Activated gamma-delta T cell treated with anti-CD3 and anti-CD28 coated beads, Interleukin-2, amount 50 U/mL, for 16 hours (primary cell): Measurements from ENCODE around the gene IPO8.
"Not testable (repeated sequence)": the region's sequence is repeated elsewhere in the genome, so short reads cannot be mapped to it uniquely, and the experiment has no call there.

Experiments used
- DNase-seq: peaks from one replicate; pipeline ENCODE4 v3.0.0-alpha.2; 2020; ENCODE audit warnings: low read depth

IPO8 gene

DNA sequence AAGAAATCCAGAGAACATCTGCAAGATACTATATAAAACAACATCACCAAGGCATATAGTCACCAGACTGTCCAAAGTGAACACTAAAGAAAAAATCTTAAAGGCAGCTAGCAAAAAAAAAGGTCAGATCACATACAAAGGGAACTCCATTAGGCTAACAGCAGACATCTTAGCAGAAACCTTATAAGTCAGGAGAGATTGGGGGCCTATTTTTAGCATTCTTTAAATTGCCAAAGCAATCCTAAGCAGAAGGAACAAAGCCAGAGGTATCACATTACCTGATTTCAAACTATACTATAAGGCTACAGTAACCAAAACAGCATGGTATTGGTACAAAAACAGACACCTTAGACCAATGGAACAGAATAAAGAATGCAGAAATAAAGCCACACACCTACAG, 92.5 kb downstream of the IPO8 start:
- DNase-seq: no peak

DNA sequence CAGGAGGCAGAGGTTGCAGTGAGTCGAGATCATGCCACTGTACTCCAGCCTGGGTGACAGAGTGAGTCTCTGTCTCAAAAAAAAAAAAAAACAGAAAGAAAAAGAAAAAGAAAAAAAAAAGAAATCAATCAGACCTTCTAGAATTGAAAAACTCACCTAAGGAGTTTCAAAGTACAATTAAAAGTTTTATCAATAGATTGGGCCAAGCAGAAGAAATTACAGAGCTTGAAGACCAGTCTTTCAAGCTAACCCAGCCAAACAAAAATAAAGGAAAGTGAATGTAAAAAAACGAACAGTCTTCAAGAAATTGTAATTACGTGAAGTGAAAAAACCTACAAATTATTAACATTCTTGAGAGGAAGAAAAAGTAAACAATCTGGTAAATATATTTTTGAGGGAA, 93.0 kb downstream of the IPO8 start:
- no peak for DNase-seq

DNA sequence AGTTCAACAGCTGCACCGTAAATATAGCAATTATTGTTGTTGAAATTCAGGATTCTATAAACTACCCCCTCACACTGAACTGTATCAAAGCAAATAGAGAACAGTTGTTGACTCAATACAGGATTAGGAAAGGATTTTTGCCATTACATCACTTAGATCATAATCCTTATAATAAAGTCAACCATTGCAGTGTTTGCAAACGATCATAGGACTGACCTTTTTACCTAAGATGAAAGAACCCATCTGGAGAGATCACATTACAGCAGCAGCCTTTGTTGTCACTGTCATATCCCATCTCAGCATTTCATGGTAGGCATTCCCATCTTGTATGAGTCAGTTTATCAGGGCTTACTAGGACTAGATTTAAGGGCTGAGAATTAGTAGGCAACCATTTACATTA, 96.1 kb downstream of the IPO8 start:
- no peak for DNase-seq

DNA sequence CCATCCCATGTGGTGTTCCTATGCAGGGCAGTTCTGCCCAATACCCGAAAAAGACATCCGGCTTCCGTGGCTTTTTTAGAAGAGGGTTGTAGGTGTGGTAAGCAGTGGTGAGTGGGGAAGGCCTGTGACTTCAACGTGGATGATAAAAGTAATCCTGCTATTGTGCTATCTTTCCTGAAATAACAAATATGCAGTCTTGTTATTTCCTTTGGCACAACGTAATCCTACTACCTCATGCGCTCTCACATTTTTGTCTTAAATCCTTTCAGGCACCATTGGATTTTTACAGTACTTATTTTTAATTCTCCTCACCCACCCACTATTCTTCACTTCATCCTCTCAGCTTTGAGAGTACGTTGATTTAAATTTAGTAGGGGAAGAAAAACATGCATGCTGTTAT, 96.8 kb downstream of the IPO8 start:
- DNase-seq: no peak

DNA sequence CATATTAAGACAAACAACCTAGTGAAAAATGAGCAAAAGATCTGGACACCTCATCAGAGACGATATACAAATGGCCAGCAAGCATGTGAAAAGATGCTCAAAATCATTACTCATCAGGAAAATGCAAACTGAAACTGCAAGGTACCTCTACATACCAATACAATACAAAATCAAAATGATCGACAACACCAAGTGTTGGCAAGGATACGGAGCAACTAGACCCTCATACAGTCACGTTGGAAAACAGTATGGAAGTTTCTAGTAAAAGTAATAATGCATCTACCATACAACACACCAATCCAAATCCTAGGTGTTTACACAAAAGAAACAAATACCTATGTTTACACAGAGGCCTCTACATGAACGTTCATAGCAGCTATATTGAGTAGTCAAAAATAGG, 99.9 kb downstream of the IPO8 start:
- DNase-seq: no peak

DNA sequence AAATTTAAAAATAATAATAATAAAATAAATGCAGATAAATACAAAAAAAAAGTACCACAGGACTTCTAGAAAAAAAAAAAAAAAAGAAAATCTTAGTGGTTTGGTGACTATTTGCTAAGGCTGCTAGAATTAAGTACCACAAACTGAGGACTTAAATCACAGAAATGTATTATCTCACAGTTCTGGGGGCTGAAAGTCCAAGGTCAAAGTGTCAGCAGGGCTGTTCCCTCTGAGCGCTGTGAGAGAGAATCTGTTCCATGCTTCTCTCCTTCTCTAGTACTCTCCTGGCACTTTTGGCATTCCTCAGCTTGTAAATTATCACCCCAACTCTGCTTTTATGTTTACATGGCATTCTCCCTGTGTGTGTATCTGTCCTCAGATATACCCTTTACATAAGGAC, 101.2 kb downstream of the IPO8 start:
- no peak for DNase-seq

DNA sequence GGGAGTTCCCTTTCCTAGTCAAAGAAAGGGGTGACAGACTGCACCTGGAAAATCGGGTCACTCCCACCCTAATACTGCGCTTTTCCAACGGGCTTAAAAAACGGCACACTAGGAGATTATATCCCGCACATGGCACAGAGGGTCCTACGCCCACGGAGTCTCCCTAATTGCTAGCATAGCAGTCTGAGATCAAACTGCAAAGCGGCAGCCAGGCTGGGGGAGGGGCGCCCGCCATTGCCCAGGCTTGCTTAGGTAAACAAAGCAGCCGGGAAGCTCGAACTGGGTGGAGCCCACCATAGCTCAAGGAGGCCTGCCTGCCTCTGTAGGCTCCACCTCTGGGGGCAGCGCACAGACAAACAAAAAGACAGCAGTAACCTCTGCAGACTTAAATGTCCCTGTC, 107.1 kb downstream of the IPO8 start:
- DNase-seq: not testable (repeated sequence)

DNA sequence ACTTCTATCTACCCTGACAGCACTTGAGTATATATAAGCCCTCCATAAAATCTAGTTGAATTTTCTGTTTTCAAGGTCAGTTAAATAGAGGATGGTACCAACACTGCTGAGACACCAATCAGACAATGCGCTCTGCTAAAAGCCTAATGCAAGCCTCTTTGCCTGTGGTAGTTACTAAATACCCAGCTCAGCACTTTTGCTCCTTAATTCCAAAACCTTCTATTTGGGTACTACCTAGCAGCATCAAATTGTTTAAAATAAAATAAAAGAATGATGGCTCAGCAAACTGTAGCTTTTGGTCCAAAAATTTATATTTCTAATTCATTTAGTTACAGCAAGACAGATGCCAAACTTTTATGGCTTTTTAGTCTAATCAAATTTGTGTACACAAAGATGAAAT, 107.9 kb downstream of the IPO8 start:
- DNase-seq: no peak

DNA sequence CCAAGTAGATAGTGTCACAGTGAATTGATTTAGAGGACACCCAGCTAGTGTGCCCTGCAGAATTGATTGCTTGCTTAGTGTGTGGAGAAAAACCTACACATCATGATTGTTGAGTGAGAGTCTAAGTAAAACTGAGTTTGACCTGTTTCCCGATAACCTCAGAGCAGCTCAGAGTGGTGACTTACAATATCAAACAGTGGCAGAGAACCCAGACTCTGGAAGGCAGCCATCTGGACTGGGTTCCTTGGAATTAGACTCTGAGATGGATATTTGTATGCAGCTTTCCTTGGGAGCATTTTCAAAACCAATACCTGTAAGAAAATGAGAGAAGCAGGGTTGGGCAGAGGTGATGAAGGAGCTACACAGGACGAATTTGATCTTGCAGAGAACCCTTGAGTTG, 109.8 kb downstream of the IPO8 start:
- no peak for DNase-seq

DNA sequence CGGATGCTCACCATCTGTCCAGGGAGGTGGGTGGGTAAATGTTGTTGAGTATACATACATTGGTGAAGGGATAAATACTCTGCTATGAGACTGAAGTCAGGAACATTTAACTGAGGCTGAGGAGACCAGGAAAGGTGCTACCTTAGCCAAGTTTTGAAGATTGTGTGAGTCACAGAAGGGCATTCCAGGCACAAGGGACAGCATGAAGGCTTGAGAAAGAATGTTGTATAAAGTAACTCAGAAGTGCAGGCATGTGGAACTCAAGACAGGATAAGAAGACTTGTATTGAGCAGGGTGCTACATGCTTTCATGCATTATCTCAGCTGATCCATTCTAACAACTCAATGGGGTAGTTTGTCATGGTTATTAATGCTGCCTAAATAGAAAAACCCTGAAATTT, 112.7 kb downstream of the IPO8 start:
- no peak for DNase-seq

DNA sequence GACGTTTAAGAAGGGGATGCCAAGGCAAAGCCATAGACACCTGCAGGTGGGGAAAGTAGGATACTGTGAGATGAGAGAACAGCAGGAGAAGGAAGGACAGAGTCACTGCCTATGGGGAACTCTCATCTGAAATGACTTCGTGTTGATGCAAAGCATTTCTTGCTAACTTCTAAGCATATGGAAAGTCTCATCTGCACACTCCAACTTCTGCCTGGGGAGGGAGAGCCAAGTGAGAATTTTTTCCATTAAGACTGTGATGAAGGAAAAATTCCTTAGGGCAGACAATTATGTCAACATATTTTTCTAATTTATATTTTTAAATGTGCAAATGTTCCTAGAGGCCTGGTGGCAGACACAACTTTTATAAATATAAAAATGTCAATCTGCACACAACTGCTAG, 115.3 kb downstream of the IPO8 start:
- DNase-seq: no peak
